ENCODE results near the gene COX4I2.
"Not testable (repeated sequence)": the region's sequence is repeated elsewhere in the genome, so short reads cannot be mapped to it uniquely, and the experiment has no call there.

Gene COX4I2

GRCh38 chr20:31638816-31639215 lies 1.1 kb downstream of the COX4I2 start:
- DNase-seq (ENCODE audit: low read depth), result no peak
- Histone ChIP-seq H3K4me3 (ENCODE audit: low read length) (no peak overlapping the region), H3K4me1 (ENCODE audit: control insufficient read depth, insufficient read depth, low read length) (peaks cover 6% of the 10 kb centered on the region), H3K36me3 (ENCODE audit: control insufficient read depth, insufficient read depth, low read length, severe bottlenecking) (no peaks in the 10 kb centered on the region), H3K9me3 (ENCODE audit: control insufficient read depth, low read length) (no peaks in the 10 kb centered on the region), H3K27me3 (replicated peaks; ENCODE audit: control insufficient read depth, insufficient read depth, low read length) (peaks cover 6% of the 10 kb centered on the region), H3K9ac (ENCODE audit: low read length) (no peak overlapping the region)

GRCh38 chr20:31640259-31640658 lies 2.5 kb downstream of the COX4I2 start:
- Histone ChIP-seq H3K4me1 (ENCODE audit: control insufficient read depth, insufficient read depth, low read length) (peaks cover 12% of the 10 kb centered on the region), H3K9ac (ENCODE audit: low read length) (no peak overlapping the region), H3K4me3 (ENCODE audit: low read length) (no peak overlapping the region), H3K27me3 (replicated peaks; ENCODE audit: control insufficient read depth, insufficient read depth, low read length) (peaks cover 6% of the 10 kb centered on the region), H3K9me3 (ENCODE audit: control insufficient read depth, low read length) (no peaks in the 10 kb centered on the region), H3K36me3 (ENCODE audit: control insufficient read depth, insufficient read depth, low read length, severe bottlenecking) (no peaks in the 10 kb centered on the region)
- no peak for DNase-seq (ENCODE audit: low read depth)

- peaks cover 6% of the 10 kb centered on the region for H3K27me3 ChIP-seq (replicated peaks; ENCODE audit: control insufficient read depth, insufficient read depth, low read length)
- no peak for DNase-seq (ENCODE audit: low read depth)
- H3K9me3 ChIP-seq (ENCODE audit: control insufficient read depth, low read length), result no peaks in the 10 kb centered on the region
- no peaks in the 10 kb centered on the region for H3K36me3 ChIP-seq (ENCODE audit: control insufficient read depth, insufficient read depth, low read length, severe bottlenecking)
- no peak overlapping the region for H3K9ac ChIP-seq (ENCODE audit: low read length)
- H3K4me3 ChIP-seq (ENCODE audit: low read length), result no peak overlapping the region
- peaks cover 12% of the 10 kb centered on the region for H3K4me1 ChIP-seq (ENCODE audit: control insufficient read depth, insufficient read depth, low read length)
Observed at GRCh38 chr20:31641391-31641790, 3.7 kb downstream of the COX4I2 start.

- peaks cover 6% of the 10 kb centered on the region for H3K27me3 ChIP-seq (replicated peaks; ENCODE audit: control insufficient read depth, insufficient read depth, low read length)
- H3K4me1 ChIP-seq (ENCODE audit: control insufficient read depth, insufficient read depth, low read length), result peaks cover 8% of the 10 kb centered on the region
- DNase-seq (ENCODE audit: low read depth), result no peak
- no peak overlapping the region for H3K4me3 ChIP-seq (ENCODE audit: low read length)
- no peaks in the 10 kb centered on the region for H3K9me3 ChIP-seq (ENCODE audit: control insufficient read depth, low read length)
- H3K36me3 ChIP-seq (ENCODE audit: control insufficient read depth, insufficient read depth, low read length, severe bottlenecking), result no peaks in the 10 kb centered on the region
- no peak overlapping the region for H3K9ac ChIP-seq (ENCODE audit: low read length)
Observed at GRCh38 chr20:31642837-31643236, 5.1 kb downstream of the COX4I2 start.

- Histone ChIP-seq H3K27me3 (replicated peaks; ENCODE audit: control insufficient read depth, insufficient read depth, low read length) (peaks cover 5% of the 10 kb centered on the region), H3K9me3 (ENCODE audit: control insufficient read depth, low read length) (no peaks in the 10 kb centered on the region), H3K4me1 (ENCODE audit: control insufficient read depth, insufficient read depth, low read length) (peaks cover 7% of the 10 kb centered on the region), H3K36me3 (ENCODE audit: control insufficient read depth, insufficient read depth, low read length, severe bottlenecking) (no peaks in the 10 kb centered on the region), H3K4me3 (ENCODE audit: low read length) (no peak overlapping the region), H3K9ac (ENCODE audit: low read length) (no peak overlapping the region)
- no peak for DNase-seq (ENCODE audit: low read depth)
Observed at GRCh38 chr20:31643522-31643921, 5.8 kb downstream of the COX4I2 start.

- Histone ChIP-seq H3K9me3 (ENCODE audit: control insufficient read depth, low read length) (no peaks in the 10 kb centered on the region), H3K4me3 (ENCODE audit: low read length) (no peak overlapping the region), H3K4me1 (ENCODE audit: control insufficient read depth, insufficient read depth, low read length) (peaks cover 7% of the 10 kb centered on the region), H3K27me3 (replicated peaks; ENCODE audit: control insufficient read depth, insufficient read depth, low read length) (no peaks in the 10 kb centered on the region), H3K36me3 (ENCODE audit: control insufficient read depth, insufficient read depth, low read length, severe bottlenecking) (no peaks in the 10 kb centered on the region), H3K9ac (ENCODE audit: low read length) (no peak overlapping the region)
- DNase-seq (ENCODE audit: low read depth), result no peak
Observed at GRCh38 chr20:31644701-31645100, 7.0 kb downstream of the COX4I2 start.

- not testable (repeated sequence) for H3K9me3 ChIP-seq (ENCODE audit: control insufficient read depth, low read length); H3K4me3 ChIP-seq (ENCODE audit: low read length); DNase-seq (ENCODE audit: low read depth); H3K9ac ChIP-seq (ENCODE audit: low read length); H3K36me3 ChIP-seq (ENCODE audit: control insufficient read depth, insufficient read depth, low read length, severe bottlenecking); H3K27me3 ChIP-seq (replicated peaks; ENCODE audit: control insufficient read depth, insufficient read depth, low read length)
- peaks cover 18% of the 10 kb centered on the region for H3K4me1 ChIP-seq (ENCODE audit: control insufficient read depth, insufficient read depth, low read length)
Observed at GRCh38 chr20:31648104-31648503, 10.4 kb downstream of the COX4I2 start.

- H3K9ac ChIP-seq (ENCODE audit: low read length), result peak overlapping the region; percentile 5
- no peaks in the 10 kb centered on the region for H3K36me3 ChIP-seq (ENCODE audit: control insufficient read depth, insufficient read depth, low read length, severe bottlenecking)
- H3K9me3 ChIP-seq (ENCODE audit: control insufficient read depth, low read length), result no peaks in the 10 kb centered on the region
Observed at GRCh38 chr20:31652917-31653396, 15.2 kb downstream of the COX4I2 start.

GRCh38 chr20:31653561-31653960 lies 15.8 kb downstream of the COX4I2 start:
- no peaks in the 10 kb centered on the region for H3K9me3 ChIP-seq (ENCODE audit: control insufficient read depth, low read length)
- no peak overlapping the region for H3K9ac ChIP-seq (ENCODE audit: low read length)
- no peaks in the 10 kb centered on the region for H3K27me3 ChIP-seq (replicated peaks; ENCODE audit: control insufficient read depth, insufficient read depth, low read length)
- H3K4me3 ChIP-seq (ENCODE audit: low read length), result peak overlapping the region; percentile 46
- DNase-seq (ENCODE audit: low read depth), result no peak
- H3K36me3 ChIP-seq (ENCODE audit: control insufficient read depth, insufficient read depth, low read length, severe bottlenecking), result no peaks in the 10 kb centered on the region
- peaks cover 20% of the 10 kb centered on the region for H3K4me1 ChIP-seq (ENCODE audit: control insufficient read depth, insufficient read depth, low read length)

More at GRCh38 chr20:31652917-31653396, 15.2 kb downstream of the COX4I2 start:
- DNase-seq (ENCODE audit: low read depth), result peak; percentile 80
- Histone ChIP-seq H3K4me3 (ENCODE audit: low read length) (peak overlapping the region; percentile 46), H3K4me1 (ENCODE audit: control insufficient read depth, insufficient read depth, low read length) (peaks cover 20% of the 10 kb centered on the region), H3K27me3 (replicated peaks; ENCODE audit: control insufficient read depth, insufficient read depth, low read length) (no peaks in the 10 kb centered on the region)

GRCh38 chr20:31654534-31654933 lies 16.8 kb downstream of the COX4I2 start:
- no peaks in the 10 kb centered on the region for H3K27me3 ChIP-seq (replicated peaks; ENCODE audit: control insufficient read depth, insufficient read depth, low read length)
- H3K4me1 ChIP-seq (ENCODE audit: control insufficient read depth, insufficient read depth, low read length), result peaks cover 20% of the 10 kb centered on the region
- H3K9ac ChIP-seq (ENCODE audit: low read length), result no peak overlapping the region
- no peaks in the 10 kb centered on the region for H3K9me3 ChIP-seq (ENCODE audit: control insufficient read depth, low read length)
- DNase-seq (ENCODE audit: low read depth), result no peak
- H3K36me3 ChIP-seq (ENCODE audit: control insufficient read depth, insufficient read depth, low read length, severe bottlenecking), result no peaks in the 10 kb centered on the region
- no peak overlapping the region for H3K4me3 ChIP-seq (ENCODE audit: low read length)

- H3K36me3 ChIP-seq (ENCODE audit: control insufficient read depth, insufficient read depth, low read length, severe bottlenecking), result peaks cover 31% of the 10 kb centered on the region
- peak overlapping the region; percentile 80 for H3K9ac ChIP-seq (ENCODE audit: low read length)
- peak overlapping the region; percentile 61 for H3K4me3 ChIP-seq (ENCODE audit: low read length)
- H3K27me3 ChIP-seq (replicated peaks; ENCODE audit: control insufficient read depth, insufficient read depth, low read length), result no peaks in the 10 kb centered on the region
- H3K9me3 ChIP-seq (ENCODE audit: control insufficient read depth, low read length), result no peaks in the 10 kb centered on the region
- peak; percentile 93 for DNase-seq (ENCODE audit: low read depth)
- H3K4me1 ChIP-seq (ENCODE audit: control insufficient read depth, insufficient read depth, low read length), result peaks cover 43% of the 10 kb centered on the region
Observed at GRCh38 chr20:31661625-31662371, 24.1 kb downstream of the COX4I2 start.

All from adipocyte (in vitro differentiated cells).